ENCODE data around the gene SNTB2. TPM values are rescaled to one million over a fixed set of nuclear protein-coding genes. Genes with fewer than 3 reads are reported as not detected.

The SNTB2 gene
- total and polyA plus RNA-seq, 2 of the 13 experiments (the other 11 are each of a cell fraction or from before 2014, with no cell fraction given): 11.5 to 19.2 TPM

- TF ChIP-seq HMGXB3 (CRISPR knock-in tag; IDR thresholded peaks at IDR 0.05; ENCODE audit: borderline replicate concordance): no peak; the same call in 1 of the 2 replicates
- TF ChIP-seq HNRNPK (IDR thresholded peaks at IDR 0.05; ENCODE audit: low read depth, low read length, poor library complexity, severe bottlenecking): no peak
- TF ChIP-seq ARID2 (CRISPR knock-in tag; IDR thresholded peaks at IDR 0.05; ENCODE audit: borderline replicate concordance): peak; percentile 79; the same call in 1 of the 2 replicates
- no peak for TF ChIP-seq DRAP1 (CRISPR knock-in tag; IDR thresholded peaks at IDR 0.05)
- TF ChIP-seq ZNF547 (CRISPR knock-in tag; IDR thresholded peaks at IDR 0.05): no peak
- no peak for TF ChIP-seq POLR2AphosphoS2 (IDR thresholded peaks at IDR 0.05; ENCODE audit: low read depth, low read length)
- TF ChIP-seq TCF7 (IDR thresholded peaks at IDR 0.05; ENCODE audit: low read depth): no peak
- TF ChIP-seq ZNF333 (CRISPR knock-in tag; IDR thresholded peaks at IDR 0.05; ENCODE audit: borderline replicate concordance): no peak; the same call in 1 of the 2 replicates
- TF ChIP-seq, protein P1, sequence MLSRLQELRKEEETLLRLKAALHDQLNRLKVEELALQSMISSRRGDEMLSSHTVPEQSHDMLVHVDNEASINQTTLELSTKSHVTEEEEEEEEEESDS (CRISPR knock-in tag; IDR thresholded peaks at IDR 0.05; ENCODE audit: borderline replicate concordance): no peak
- TF ChIP-seq ZNF850 (CRISPR knock-in tag; conservative IDR thresholded peaks at IDR 0.05): peak; percentile 75; the same call in 1 of the 2 replicates
- no peak for TF ChIP-seq SOX13 (IDR thresholded peaks at IDR 0.05)
- no peak for TF ChIP-seq SOX13 (CRISPR knock-in tag; conservative IDR thresholded peaks at IDR 0.05 in 1 of 2, IDR thresholded peaks at IDR 0.05 in 1 of 2)
- TF ChIP-seq JUND (CRISPR knock-in tag; IDR thresholded peaks at IDR 0.05): no peak
- no peak for TF ChIP-seq HBP1 (CRISPR knock-in tag; IDR thresholded peaks at IDR 0.05; ENCODE audit: low read depth)
- TF ChIP-seq ZNF484 (CRISPR knock-in tag; IDR thresholded peaks at IDR 0.05; ENCODE audit: borderline replicate concordance, low read depth): 0 out of 2 replicates have a peak, but pooled peaks have one; percentile 45
- TF ChIP-seq PREB (CRISPR knock-in tag; IDR thresholded peaks at IDR 0.05): no peak
- TF ChIP-seq MATR3 (CRISPR knock-in tag; IDR thresholded peaks at IDR 0.05): no peak
- no peak for TF ChIP-seq ZNF552 (CRISPR knock-in tag; IDR thresholded peaks at IDR 0.05; ENCODE audit: borderline replicate concordance)
Observed at GRCh38 chr16:69329369-69330285, 142.7 kb downstream of the SNTB2 start (continued).
